Transverse colon (tissue), 3 donors: Measurements from ENCODE around the gene CAMTA1.

ENCODE experiments used
- EP300 ChIP-seq: sonication (generic); formaldehyde crosslinking; IDR thresholded peaks from one replicate; pipeline ENCODE4 v1.6.1; 2017; ENCODE audit warnings: antibody characterized with exemption, low read depth
- TF ChIP-seq, protein P1 (sequence below), 5 experiments: fragments of 200-600 bp in 3 of 5; fragments of 450-650 bp in 2 of 5; sonication (generic) in 3 of 5; IDR thresholded peaks; 1 replicate in 2 of 5; 2 replicates in 3 of 5; pipeline ENCODE4 v1.5.1; 2016 to 2017; ENCODE audit warnings: antibody characterized with exemption in 5 of 5, inconsistent platforms in 3 of 5, mild to moderate bottlenecking in 2 of 5, moderate library complexity in 1 of 5

GRCh38 chr1:6985549-6986276 lies 200.5 kb downstream of the CAMTA1 start:
- TF ChIP-seq, protein P1, sequence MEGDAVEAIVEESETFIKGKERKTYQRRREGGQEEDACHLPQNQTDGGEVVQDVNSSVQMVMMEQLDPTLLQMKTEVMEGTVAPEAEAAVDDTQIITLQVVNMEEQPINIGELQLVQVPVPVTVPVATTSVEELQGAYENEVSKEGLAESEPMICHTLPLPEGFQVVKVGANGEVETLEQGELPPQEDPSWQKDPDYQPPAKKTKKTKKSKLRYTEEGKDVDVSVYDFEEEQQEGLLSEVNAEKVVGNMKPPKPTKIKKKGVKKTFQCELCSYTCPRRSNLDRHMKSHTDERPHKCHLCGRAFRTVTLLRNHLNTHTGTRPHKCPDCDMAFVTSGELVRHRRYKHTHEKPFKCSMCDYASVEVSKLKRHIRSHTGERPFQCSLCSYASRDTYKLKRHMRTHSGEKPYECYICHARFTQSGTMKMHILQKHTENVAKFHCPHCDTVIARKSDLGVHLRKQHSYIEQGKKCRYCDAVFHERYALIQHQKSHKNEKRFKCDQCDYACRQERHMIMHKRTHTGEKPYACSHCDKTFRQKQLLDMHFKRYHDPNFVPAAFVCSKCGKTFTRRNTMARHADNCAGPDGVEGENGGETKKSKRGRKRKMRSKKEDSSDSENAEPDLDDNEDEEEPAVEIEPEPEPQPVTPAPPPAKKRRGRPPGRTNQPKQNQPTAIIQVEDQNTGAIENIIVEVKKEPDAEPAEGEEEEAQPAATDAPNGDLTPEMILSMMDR (IDR thresholded peaks at IDR 0.05), result no peak
- no peak for TF ChIP-seq EP300
